GM13976 (cell line): ENCODE data around the gene SLC12A7.

ENCODE experiments used
- DNase-seq: peaks from one replicate; pipeline ENCODE4 v3.0.0; 2012; ENCODE audit warnings: low spot score
- CTCF ChIP-seq: IDR thresholded peaks from 2 replicates; pipeline ENCODE4 v1.5.1; 2012; ENCODE audit warnings: borderline replicate concordance, mild to moderate bottlenecking; ENCODE audit not compliant: insufficient read depth; ENCODE audit errors: extremely low read depth, missing control alignments, control extremely low read depth
- in situ Hi-C: fragments of 300-500 bp; cut with MboI; formaldehyde crosslinking; loops from one replicate; pipeline ENCODE4 v1.12.0; 2022; ENCODE audit warnings: low sequenced_read_pairs, mixed read lengths, inconsistent platforms; ENCODE audit not compliant: unreplicated experiment

SLC12A7 gene

GRCh38 chr5:1074226-1074625 lies 37.6 kb downstream of the SLC12A7 start:
- no peak for TF ChIP-seq CTCF
- in situ Hi-C loops: no loop called here

GRCh38 chr5:1073239-1074102 lies 38.4 kb downstream of the SLC12A7 start:
- in situ Hi-C loops: no loop called here
- no peak for DNase-seq

More at GRCh38 chr5:1074226-1074625, 37.6 kb downstream of the SLC12A7 start:
- no peak for DNase-seq

GRCh38 chr5:1069720-1070088 lies 42.2 kb downstream of the SLC12A7 start:
- TF ChIP-seq CTCF: no peak
- in situ Hi-C loops: no loop called here
- no peak for DNase-seq

More at GRCh38 chr5:1073239-1074102, 38.4 kb downstream of the SLC12A7 start:
- no peak for TF ChIP-seq CTCF

- TF ChIP-seq CTCF: no peak
- no peak for DNase-seq
- in situ Hi-C loops: no loop called here
Measured at GRCh38 chr5:1068895-1069719, 42.8 kb downstream of the SLC12A7 start.

- TF ChIP-seq CTCF: no peak
- no peak for DNase-seq
- in situ Hi-C loops: no loop called here
Measured at GRCh38 chr5:1068204-1068894, 43.5 kb downstream of the SLC12A7 start.

- in situ Hi-C loops: no loop called here
- TF ChIP-seq CTCF: no peak
- no peak for DNase-seq
Measured at GRCh38 chr5:1067141-1068121, 44.4 kb downstream of the SLC12A7 start.
